HG02610 (cell line): ENCODE data around the gene LYRM4.

Experiments used
- ATAC-seq: cut with Tn5 transposase; IDR thresholded peaks from one replicate; pipeline ENCODE4 v1.9.1; 2021; ENCODE audit warnings: mild to moderate bottlenecking, moderate library complexity; ENCODE audit not compliant: unreplicated experiment

Gene LYRM4

DNA sequence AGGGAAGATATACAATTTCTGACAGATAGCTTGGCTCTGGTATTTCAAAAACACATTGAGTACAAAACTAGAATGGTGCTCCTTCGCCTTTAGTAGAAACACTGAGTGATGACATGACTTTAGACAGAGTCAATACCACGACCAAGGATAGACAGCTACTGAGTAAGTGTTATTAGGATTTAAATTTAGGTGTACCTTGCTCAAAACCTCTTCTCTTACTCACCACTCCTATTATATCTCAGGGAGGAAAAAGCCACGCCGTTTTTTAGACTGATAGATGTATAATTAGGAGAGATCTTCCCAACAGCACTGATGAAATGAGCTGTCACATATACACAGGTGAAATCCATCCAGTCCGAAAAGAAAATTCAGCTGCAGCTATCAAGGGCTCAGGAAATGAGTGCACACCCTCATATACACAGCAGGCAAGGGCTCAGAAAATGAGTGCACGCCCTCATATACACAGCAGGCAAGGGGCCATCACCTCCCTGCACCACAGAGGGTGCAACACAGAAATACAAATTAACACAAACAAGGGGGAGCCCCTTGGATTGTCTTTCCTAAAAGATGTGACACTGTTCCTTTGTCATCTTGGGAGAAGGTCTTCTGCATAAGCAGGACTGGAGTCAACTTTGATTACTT, 53.7 kb downstream of the LYRM4 start:
- no peak for ATAC-seq

DNA sequence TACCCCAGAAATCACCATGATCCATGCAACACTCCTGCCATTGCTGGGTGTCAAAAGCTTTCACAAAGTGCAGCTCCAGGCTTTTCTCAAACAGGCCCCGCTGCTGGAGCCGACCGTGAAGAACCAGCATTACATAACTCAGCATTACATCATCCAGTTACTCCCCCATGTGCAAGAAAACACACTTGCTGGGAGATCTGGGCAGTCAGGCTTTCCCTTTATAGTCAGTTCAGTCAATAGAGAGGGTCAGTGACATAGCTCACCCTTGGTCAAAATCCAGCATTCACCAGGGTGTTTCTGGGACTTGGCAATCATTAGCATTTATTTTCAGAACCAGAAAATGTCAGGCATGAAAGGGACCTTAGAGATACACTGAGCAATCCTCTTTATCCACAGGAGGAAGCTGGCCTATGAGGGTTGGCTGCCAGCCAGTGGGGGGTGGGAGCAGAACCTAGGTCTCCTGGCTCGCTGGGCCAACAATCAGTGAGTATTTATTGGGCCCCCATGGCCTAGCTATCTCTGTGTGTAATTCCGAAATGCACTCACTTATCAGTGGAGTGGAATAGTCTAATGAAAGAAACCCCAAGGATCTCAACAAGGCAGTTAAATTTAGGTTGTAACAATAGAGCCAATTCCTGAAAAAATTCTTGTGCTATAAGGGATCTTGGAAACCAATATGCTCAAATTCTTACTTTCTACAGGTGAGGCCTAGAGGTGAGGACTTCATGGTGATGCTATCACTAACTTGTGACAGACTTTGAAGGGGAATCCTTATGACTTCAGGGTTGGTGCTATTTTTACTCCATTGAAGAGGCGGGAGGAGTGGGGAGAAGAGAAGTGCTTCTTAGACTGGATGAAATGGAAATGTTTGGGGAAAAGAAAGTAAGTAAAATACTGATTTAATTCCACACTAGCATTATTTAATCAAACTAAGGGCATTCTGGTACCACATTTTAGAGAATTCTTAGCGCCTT, 54.6 kb downstream of the LYRM4 start:
- ATAC-seq = no peak

DNA sequence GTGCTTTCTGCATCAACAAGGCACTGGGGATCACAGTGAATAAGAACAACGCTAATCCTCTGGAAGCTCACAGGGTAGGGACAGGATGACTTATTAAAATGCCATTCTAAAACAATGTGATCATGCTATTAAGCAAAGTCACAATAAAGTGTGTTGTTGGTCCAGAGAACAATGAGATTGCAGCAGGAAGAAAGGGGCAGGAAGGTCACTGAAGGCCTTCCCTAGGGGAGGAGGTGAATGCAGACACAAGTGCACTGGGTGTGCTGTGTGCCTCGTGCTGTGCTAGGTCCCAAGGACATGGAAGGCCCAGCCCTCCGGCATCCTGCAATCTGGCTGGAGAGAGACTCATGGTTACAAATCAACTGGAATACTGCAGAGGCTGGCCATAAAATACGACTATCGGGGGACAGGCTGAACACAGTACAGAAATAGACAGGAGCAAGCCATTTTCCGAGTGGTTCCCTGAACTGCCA, 55.7 kb downstream of the LYRM4 start:
- ATAC-seq = no peak

DNA sequence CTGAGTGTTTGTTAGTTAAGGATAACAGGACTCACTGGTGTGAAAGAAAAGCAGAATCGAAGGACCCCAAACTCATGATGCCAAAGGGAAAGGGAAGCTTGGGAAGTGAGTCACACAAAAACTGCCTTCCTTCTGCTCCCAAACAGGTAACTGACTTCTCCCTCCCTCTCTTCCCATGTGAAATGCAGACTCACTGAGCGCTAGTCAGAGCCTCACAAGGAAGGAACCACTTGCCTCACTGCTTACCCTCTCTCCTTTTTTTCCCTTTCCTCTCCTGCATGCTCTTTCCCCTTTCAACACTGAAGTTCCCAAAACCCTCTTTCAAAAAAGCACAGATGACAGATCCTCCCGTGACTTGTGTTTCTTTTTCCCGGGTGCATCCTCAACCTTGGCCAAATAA, 56.4 kb downstream of the LYRM4 start:
- ATAC-seq = no peak

DNA sequence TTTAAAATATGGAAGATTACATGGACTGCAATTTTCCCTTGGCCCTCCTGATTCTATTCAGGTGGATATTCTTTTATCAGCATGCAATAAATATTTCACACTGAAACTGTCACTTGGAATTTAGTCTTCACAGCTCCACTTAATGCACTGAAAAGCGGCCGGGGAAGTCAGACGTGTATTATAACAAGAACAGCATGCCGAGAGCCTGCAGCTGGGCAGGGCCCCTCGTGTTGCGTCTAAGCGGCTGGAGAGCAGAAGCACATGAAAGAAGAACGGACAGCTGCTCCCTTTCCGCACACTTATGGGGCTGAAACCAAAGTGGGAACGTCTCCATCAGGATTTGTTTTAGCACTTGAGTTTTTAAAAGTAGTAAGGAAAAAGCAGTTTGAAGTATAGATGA, 57.2 kb downstream of the LYRM4 start:
- ATAC-seq = no peak

DNA sequence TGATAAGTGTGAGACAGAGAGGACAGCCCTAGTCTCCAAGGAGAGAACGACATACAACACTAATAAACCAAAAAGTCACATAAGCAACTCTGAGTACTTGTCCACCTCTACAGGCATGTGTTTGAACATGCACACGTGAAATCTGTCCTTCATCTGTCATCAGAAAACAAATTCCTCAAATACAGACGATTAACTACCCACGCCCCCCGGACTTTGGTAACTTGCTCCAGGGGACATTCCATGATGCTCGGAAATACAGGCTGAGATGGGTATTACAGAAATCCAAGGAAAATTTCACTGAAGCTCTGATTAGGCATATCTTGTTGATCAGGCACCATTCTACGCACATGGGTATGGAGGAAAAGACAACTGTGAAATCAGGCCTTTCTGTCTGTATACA, 57.8 kb downstream of the LYRM4 start:
- ATAC-seq = no peak

DNA sequence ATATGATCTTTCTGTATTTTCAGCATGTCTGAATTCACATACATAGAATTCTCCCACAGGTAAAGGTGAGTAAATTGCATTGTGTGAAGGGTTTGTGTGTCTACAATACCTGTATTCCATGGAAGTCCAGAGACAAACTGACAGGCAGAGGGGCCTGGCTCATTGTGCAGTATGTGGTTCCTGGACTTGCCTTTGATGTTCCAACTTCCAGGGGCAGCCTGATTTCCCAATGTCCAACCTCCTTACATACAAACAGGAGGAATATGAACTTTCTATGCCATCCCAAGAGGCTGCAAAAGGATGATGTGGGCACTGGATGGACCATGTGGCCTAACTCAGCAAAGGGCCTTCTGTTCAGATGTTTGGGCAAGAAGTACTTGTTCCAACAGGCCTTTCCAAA, 58.5 kb downstream of the LYRM4 start:
- no peak for ATAC-seq

DNA sequence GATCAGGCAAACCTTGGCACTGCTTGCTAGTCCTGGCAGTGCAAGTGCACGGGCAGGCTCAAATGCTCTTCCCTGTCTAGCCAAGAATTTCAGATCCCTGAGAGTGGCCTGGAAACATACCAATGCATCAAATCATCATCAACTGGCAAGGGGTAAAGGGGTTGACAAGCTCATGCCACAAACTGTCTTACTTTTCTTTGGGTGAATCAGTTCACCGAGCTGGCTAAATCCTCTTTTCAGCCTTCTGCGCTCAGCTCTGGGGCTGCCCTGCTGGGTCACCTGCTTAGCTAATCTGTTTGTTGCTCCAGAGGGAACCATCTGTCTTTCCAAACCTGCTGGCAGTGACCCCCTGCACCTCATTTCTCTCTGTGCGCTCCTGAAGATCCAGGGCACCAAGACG, 59.5 kb downstream of the LYRM4 start:
- ATAC-seq = no peak

DNA sequence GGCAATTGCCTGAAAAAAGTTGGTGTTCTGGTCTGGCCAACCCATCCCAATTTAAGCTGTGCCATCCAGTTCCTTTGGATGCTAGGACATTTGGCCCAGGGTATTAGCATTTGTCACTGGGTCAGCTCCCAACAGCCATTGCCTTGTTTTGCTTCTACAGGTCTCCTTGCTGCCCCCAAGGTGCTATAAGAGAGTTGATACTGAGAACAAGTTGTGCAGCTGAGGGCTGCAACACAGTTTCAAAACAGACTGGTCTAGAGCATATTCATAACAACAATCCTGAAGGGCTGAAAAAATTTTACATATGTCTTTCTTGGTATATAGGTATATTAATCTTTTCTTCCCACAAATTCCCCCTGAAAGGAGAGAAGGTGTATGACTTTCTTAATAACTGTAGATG, 61.0 kb downstream of the LYRM4 start:
- ATAC-seq = no peak

DNA sequence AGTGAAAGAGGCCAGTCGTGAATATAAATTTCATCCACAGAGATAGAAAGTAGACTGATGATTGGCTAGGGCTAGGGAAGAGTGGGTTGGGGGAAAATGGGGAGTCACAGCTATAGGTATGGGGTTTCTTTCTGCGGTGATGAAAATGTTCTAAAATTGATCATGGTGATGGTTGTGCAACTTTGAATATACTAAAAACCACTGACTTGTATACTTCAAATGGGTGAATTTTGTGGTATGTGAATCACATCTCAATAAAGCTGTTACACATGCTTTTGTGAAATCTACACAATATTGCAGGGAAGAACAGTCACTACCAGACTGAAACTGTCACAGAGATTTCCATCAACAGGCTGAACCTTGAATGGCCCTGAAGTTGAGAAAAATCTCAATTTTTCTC, 61.5 kb downstream of the LYRM4 start:
- no peak for ATAC-seq

DNA sequence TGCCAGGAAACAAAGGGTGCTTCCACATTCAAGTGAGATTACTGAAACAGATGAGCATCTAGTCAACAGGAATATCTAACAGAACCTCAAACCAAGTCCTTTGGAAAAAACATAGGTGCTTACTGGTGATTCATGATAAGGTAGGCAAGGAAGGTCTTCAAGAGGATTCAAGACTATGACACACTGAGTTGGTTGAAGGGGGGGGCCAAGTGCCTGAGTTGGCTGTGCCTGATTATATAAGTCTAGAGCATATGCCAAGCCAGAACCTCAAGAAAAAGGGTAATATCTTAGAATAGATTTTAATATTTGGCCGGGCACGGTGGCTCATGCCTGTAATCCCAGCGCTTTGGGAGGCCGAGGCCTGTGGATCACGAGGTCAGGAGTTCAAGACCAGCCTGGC, 63.7 kb downstream of the LYRM4 start:
- no peak for ATAC-seq

DNA sequence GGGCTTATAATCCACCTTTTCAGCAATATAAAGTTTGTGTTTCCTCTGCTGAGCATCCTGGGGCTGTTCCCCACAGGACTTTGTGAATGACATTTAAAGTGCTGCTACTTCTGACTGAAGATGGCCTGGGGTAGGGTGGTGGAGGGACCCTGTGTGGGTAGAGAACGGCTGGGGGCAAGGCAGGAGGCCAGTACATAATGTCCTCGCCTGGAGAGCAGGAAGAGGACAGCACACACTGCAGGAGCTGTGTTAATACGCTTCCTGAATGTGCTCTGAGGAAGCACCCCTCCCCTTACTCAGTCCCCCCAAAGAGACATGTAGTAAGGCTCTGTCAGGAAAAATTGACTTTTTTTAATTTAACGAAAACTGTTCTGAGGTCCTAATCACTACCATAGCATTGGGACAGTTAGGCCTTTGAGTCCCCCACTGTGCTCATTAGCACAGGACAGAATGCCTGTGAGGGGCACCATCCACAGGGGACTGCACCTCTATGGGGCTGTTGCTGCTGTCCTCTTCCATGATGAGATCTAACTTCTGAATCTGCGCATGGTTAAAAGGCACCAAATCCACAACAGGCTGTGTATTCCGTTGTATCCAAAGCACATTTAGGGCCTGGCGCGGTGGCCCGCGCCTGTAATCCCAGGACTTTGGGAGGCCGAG, 68.5 kb downstream of the LYRM4 start:
- ATAC-seq = no peak

DNA sequence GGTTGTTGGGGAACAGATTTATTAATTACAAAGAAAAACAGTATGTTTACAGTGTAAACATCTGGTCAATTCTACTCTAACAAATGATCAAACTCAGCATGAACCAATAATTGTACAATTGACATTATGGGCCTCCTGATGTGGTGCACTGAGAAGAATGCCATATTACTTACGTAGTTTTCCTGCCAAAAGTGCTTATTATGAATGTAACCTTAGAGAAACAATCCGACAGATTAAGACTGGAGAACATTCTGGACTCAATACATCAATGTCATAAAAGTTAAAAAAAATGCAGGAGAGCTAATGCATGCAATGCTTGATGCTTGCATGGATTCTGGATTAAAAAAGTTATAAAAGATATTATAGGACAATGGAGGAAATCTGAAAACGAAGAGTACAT, 69.0 kb downstream of the LYRM4 start:
- no peak for ATAC-seq

DNA sequence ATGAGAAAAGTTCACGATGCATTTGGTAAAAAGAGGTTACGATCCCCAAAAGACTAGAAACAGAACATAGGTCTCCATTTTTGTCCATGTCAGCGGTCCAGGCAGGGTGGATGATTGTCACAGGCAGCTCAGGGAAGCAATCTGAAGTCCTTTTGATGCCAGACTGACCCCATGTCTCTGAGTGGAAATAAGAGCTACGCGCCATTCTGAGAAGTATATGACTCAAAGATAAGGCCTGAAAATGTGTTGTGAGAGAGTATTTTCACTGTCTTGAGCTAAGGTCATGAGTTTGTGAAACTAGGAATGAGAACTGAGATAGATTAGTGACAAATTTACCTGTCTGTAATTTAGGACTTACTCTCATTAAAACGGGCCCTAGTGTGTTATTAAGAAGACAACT, 69.5 kb downstream of the LYRM4 start:
- peak; percentile 60 for ATAC-seq

DNA sequence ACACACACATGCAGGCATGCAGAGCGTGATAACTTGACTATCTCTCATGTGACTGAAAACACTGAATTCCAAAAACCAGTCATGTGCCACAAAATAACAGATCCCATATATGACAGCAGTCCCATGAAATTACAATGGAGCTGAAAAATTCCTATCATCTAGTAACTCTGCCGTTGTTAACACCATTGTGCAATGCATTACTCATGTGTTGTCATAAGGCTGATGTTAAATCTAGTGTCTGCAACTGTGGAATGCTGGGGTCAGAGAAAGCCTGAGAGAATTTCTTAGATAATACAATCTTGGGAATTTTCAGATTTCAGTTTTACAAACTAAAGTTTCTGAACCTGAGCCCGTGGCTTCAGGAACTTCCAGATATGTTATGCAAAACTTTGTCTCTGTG, 70.2 kb downstream of the LYRM4 start:
- ATAC-seq = no peak

DNA sequence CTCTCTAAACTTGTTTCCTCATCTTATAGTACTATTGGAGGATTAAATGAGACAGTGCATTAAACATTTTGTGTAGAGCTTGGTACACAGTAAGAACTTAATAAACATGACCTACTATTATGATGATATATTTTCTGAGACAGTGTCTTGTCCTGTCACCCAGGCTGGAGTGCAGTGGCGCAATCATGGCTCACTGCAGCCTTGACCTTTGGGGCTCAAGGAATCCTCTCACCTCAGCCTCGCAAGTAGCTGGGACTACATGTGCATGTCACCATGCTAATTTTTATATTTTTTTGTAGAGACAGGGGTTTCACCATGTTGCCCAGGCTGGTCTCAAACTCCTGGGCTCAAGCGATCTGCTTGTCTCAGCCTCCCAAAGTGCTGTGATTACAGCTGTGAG, 72.1 kb downstream of the LYRM4 start:
- no peak for ATAC-seq

DNA sequence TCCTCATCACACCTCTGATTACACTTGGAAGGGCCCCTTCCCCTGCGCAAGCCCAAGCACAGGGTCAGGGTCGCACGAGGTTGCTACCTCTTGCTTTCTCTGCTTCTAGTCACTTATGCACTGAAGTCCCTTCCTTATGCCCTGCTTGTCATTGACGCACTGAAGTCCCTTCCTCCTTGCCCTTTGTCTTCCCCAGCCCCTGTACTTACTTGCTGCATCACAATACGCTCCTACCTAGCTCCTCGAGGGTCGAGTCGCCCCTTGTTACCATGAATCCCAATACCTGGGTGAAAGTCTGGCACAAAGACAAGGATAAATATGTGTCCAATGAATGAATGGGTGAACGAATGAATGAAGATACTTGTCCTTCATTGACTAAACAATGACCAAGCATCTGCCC, 75.9 kb downstream of the LYRM4 start:
- ATAC-seq = no peak

DNA sequence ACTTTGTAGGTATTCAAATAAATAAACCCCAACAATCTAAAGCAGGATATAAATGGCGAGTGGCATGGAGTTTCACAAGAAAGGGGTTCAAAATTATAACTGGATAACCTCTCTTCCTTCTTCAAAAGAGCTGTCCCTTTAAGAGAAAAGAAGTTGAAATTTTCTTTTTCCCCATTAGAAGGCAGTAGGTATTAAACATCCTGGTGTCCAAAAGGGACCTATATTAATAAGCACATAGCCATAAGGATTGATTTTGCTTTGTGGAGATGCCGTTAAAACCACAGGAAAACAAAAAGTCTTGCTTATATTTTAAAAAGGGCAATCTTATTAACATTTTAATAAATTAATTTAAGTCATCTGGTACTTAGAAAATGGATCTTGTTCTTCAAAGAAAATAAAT, 76.5 kb downstream of the LYRM4 start:
- no peak for ATAC-seq

DNA sequence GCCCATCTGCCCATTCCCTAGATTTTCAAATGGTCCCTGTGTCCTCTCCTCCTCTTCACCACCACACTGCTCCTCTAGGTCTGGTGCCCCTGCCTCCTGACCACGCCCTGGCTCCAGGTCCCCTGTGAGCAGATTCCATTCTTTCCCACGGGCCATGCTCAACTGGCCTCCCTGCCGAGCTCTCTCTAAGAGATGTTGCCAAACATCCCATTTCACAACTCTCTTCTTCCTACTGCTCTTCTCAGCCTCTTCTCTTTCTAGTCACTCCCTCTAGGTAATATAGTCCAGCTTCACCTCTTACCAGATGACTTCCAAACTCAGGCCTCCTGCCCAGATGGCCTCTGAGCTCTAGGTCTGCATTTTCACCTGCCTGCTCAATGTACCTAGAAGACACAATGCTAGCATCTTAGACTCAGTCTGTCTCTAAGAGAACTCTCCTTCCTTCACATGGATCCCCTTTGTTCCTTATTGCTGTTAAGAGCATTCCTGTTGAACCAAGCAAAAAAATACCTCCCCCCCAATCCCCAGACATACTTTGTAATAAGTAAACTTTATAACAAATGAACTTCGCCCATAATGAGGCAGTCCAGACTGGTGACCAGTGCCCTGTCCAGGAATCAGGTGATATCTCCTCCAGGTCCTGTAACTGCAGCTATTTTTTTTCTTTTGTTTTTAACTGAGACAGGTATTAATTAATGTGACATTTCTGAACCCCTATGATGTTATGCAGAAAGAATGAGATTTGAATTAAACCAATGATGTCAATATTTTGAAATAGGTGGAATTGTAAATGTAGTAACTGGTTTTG, 79.0 kb downstream of the LYRM4 start:
- ATAC-seq = no peak

DNA sequence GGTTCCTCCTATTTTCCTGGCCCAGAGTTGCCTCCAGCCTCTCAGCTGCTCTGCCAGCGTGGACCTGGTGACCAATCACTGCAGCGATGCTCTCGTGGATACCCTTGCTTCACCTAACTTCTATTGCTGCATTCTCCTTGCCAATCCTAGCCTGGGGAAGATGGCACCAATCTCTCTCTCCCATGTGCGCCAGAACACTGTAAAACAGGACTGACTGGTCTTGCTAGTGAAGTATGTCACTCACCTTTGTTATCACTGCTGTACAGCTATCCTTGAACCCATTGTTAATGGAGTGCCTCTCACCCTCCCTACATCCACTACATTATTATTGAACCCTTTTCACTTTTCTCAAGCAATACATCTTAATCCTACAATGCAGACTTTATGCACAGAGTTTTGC, 80.1 kb downstream of the LYRM4 start:
- no peak for ATAC-seq

DNA sequence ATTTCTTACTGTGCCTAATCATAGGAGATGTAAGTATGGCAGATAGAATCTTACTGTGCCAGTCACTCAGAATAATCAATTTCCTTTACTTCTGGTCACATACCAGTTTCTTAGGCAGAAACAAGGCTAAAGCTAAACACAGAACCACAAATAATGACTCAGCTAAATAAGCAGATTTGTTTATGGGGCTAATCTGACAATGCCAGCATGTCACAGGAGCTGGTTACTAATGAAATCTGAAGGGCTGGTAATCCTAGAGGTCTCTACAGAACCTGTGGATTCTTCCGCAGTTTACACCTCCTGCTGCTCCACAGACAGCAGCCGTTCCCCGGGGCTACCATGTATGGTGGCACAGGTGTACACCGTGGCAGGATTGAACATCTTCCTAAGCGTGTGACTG, 80.8 kb downstream of the LYRM4 start:
- no peak for ATAC-seq
